ENCODE data around the gene VWA5B1.
"Not testable (repeated sequence)": the region's sequence is repeated elsewhere in the genome, so short reads cannot be mapped to it uniquely, and the experiment has no call there.

Gene VWA5B1, protein sequence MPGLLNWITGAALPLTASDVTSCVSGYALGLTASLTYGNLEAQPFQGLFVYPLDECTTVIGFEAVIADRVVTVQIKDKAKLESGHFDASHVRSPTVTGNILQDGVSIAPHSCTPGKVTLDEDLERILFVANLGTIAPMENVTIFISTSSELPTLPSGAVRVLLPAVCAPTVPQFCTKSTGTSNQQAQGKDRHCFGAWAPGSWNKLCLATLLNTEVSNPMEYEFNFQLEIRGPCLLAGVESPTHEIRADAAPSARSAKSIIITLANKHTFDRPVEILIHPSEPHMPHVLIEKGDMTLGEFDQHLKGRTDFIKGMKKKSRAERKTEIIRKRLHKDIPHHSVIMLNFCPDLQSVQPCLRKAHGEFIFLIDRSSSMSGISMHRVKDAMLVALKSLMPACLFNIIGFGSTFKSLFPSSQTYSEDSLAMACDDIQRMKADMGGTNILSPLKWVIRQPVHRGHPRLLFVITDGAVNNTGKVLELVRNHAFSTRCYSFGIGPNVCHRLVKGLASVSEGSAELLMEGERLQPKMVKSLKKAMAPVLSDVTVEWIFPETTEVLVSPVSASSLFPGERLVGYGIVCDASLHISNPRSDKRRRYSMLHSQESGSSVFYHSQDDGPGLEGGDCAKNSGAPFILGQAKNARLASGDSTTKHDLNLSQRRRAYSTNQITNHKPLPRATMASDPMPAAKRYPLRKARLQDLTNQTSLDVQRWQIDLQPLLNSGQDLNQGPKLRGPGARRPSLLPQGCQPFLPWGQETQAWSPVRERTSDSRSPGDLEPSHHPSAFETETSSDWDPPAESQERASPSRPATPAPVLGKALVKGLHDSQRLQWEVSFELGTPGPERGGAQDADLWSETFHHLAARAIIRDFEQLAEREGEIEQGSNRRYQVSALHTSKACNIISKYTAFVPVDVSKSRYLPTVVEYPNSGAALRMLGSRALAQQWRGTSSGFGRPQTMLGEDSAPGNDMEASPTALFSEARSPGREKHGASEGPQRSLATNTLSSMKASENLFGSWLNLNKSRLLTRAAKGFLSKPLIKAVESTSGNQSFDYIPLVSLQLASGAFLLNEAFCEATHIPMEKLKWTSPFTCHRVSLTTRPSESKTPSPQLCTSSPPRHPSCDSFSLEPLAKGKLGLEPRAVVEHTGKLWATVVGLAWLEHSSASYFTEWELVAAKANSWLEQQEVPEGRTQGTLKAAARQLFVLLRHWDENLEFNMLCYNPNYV

DNA sequence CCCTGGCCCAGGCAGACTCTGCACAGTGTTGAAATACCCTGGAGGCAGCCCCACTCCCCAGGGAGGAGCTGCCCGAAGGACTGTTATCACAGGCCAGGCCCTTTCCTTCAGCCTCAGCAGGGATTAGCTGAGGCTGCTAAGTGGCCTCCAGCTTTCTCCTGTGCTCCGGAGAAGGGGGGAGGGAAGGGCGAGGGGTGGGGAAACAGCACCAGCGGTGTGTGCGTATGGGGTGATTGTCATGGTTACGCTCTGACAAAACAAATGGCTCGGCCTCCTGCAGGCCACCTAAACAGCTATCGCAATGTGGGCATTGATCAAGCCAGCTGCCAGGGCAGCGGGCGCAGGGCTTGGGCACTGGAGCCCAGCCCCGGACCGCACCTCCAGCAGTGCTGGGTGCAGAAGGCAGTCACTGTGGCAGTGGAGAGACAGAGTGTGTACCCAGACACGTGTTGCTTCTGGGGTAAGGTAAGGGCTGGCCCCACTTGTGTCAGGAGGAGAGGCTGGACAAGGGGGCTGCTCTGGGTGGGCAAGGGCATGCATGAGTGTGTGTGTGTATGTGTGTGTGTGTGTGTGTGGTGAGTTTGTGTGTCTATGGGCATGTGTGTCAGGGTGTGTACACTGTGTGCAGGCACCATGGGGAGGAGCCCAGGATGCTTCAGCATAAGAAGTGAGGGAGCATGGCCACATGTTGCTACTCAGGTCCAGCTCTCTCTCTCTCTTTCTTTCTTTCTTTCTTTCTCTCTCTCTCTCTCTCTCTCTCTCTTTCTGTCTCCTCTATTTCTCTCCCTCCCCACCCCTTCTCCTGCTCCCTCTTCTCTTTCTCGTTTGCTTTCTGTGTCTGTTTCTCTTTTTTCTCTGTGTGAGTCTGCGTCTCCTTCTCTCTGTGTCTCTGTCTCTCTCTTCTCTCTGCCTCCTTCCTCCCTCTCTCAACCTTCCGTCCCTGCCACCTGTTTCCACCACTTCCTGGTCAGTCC is at the start of gene VWA5B1:
VWA5B1 (plus strand) TSS at position 252 of the 974 bp plus-strand sequence. CDS start 19,727 bp downstream, outside the sequence.
- DNase-seq: no peak

DNA sequence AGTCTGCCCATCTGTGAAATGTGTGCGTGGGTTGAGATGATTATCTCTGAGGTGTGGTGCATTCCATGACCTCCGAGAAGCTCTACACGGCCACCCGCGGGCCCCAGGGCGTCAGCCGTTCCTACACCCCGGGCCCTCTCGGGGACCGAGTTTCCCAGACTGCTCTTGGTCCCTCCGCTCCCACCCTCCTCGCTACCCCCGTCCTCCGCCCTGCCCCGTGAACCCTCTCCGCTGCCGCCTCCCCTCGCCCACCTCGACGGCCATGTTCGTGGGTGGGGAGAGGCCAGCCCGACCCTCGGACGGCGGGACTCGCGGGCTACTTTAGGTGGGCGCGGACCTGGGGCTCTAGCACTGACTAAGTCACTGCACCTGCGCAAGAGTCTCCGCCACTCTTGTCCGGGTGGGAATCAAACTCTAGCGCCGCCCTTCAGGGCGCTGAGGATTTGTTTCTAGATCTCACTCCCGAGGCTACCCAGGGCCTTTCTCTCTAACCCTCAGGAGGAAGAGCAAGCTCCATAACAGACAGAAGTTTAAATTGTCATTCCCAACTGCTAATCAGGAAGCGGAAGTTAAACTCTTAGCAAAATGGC is 47.7 kb upstream of the VWA5B1 start:
- DNase-seq: no peak

DNA sequence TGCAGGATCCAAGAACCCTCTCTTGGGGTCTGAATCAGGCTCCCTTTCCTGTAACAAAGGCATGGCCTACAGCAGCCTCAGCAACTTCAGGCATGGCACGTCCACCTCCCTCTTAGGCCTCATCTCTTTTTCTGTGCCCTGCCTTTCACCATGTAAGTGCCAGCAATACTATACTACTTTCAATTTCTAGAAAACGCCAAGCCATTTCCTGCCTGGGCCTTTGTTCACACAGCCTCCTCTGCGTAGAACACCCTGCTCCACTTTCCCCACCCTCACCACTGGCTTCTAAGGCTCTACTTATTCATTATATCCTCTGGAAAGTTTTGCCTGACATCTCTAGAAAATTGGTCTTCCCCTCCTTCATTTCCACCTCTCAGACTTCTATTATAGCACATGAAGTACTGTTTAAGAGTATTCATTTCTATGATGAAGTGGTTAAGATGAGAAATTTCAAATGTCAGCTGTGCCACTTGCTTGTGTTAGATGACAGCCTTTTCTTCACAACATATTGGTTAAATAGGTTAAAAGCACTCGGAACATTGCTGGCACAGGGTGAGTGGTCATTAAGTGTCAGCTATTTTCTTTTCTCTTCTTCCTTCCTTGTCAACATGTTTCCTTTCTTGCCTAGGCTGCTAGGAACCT is 41.6 kb upstream of the VWA5B1 start:
- peak; percentile 61 for DNase-seq

DNA sequence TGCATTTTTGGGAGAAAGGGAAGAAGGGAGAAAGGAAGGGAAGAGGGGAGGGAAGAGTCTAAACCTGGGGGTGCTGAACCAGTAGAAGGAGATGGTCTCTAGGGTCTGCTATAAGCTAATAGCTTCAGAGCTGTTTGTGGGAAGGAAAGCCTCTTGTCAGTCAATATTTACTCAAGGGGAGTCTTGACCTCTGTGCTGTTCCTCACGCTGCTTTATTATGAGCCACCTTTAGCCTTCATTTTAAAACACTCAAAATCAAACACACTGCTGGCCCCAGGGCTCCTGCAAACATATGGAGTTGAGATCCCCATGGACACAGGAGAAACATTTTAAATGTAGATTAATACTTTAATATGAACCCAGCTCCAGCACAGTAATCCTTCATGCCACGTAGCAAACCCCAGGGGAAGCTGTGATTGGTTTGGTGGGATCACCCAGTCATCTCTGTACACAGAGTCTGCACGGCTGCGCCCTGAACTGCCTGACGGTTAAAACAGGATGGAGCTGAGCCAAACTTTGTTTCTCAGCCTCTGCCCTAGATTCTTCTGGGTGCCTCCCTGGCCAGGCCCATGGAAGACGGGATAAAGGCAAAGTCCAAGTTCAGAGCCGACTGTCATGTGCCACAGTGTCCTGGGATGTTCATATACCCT is 40.2 kb upstream of the VWA5B1 start:
- DNase-seq: peak; percentile 74

DNA sequence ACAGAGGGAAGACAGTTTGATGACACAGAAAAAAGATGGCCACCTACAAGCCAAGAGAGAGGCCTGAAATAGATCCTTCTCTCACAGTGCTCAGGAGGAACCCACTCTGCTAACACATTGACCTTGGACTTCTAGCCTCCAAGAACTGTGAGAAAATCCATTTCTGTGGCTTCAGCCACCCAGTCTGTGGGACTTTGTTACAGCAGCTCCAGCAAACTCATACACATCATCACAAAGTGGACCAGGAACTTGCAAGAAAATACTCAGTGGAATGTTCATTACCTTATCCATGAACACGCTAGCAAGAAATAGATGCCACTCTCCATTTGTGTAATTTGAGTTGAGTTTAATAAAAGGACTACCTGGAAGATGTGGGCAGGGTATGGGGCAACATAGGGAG is 38.1 kb upstream of the VWA5B1 start:
- DNase-seq: no peak

DNA sequence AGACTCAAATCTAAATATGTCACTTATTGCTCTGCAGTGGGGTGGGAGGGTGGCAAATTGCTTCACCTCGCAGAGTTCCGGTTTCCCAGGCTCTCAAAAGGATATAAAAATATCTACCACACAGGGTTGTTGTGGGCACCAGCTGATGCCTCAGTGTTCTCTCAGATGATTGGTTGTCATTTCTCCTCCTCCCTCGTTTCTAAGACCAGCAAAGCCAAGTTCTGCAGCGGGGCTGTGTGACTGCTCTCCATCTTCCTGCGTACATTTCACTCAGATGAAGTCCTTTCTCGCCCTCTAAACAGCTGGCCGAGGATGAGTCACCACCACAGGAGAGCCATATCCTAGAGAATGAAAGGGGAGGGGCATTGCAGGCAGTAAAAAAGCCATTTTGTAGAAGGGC is 35.0 kb upstream of the VWA5B1 start:
- DNase-seq: no peak

DNA sequence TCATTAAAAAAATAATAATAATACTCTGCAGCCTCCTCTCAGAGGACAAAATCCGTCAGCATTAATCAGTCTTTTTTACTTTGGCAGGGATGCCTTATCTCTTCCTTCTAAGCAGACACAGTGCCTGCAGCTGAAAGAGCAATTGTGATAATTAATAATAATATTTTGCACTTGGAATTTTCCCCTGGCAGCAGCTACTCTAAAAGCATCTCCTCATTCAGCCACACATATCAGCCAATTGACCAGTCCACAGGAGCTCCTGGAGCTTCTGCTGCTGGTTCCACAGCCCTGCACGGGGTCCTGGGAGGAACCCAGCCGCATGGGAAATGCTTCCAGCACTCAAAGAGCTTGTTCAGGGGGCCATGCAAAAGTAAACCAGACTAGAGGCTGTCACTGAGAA is 31.0 kb upstream of the VWA5B1 start:
- no peak for DNase-seq

DNA sequence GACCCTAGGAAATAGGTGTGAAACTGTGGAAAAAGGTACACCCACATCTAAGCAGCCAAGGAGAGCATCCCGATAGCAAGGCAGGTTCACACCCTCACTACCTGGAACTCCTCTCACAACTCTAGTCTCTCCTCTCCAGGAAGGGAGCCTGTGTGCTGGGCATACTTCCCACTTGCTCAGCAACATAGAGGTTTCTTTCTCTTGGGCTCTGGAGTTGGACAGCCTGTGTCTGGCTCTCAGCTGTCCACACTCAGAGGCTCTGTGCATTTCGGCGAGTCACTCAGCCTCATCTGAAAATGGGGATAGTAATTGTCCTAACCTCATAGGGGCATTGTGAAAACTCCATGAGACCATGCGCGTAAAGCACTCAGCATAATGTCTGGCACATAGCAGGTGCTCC is 29.6 kb upstream of the VWA5B1 start:
- no peak for DNase-seq

DNA sequence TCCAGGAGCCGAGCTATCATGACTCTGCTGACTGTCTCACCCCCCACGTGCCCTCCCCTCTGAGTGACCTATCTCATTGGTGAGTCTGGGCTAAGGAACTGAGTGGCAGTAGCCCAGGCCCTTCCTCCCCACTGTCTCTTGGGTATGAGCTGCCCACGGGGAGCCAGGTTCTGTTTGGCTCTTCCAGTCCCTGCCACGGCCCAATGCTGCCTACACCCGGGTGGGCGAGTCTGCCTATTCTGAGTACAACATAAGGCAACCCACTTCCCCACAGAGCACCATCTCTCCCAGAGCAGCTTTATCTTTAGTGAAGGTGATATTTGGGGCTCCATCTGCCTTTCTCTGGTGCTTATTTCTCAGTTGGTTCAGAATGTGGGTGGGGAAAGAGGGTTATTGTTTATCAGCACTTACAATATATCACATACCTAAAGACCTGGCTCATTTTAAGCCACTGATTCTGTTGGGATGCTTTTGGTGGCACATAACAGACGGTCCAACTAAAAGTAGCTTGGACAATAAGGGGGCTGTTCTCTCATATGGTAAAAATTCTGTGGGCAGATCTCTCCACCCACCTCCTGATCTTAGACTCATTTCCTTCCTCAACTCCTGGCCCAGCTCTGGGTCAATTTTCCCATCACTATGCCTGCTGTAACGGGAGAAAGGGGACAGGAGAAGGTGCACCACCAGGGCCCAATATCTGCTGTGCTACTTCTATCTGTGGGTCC is 27.7 kb upstream of the VWA5B1 start:
- DNase-seq: no peak

DNA sequence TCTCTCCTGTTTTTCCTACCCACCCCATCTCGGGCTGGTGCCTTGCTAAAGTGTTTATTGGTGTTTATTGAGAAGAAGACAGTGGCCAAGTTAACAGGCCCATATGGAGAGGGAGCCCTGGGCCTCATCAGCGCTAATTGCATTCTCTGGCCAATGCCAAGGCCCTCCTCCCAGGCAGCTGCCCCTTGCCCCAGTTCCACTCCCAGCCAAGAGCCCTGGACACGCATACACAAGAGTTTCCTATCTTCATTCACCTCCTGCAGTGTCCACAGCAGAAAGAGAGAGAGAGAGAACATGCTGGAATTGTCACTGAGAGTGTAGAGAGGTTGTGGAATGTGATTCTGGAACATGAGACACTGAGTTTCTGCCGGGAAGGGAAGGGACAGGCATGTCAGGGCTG is 25.4 kb upstream of the VWA5B1 start:
- DNase-seq: no peak

DNA sequence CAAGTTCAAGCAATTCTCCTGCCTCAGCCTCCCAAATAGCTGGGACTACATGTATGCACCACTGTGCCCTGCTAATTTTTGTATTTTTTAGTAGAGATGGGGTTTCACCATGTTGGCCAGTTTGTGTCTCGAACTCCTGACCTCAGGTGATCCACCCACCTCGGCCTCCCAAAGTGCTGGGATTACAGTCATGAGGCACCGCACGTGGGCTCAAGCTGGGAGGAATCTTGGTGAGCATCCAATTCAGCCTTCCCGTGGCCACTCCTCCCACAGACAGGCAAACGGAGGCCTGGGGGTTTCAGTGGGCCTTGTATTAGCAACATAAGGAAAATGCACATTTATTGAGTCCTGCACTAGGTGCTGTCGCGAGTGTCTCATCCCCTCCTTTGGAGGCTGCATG is 24.5 kb upstream of the VWA5B1 start:
- no peak for DNase-seq

DNA sequence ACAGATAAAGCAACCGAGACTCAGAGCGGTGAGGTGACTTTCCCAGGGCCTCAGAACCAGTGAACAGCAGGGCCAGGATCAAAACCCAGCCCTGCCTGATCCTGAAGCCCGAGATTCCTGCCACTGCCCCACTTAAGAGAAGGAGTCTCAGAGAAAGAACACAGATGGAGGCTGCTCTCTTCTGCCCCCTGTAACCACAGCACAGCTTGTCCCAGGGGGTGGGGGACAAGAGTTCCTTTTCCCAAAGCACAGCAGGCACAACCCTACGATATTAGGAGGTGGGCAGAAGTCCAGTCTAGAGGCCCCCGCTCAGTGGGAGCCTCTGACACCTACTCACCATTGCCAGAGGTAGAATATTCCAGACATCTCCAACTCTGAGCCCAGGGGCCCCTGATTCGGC is 24.0 kb upstream of the VWA5B1 start:
- DNase-seq: no peak

DNA sequence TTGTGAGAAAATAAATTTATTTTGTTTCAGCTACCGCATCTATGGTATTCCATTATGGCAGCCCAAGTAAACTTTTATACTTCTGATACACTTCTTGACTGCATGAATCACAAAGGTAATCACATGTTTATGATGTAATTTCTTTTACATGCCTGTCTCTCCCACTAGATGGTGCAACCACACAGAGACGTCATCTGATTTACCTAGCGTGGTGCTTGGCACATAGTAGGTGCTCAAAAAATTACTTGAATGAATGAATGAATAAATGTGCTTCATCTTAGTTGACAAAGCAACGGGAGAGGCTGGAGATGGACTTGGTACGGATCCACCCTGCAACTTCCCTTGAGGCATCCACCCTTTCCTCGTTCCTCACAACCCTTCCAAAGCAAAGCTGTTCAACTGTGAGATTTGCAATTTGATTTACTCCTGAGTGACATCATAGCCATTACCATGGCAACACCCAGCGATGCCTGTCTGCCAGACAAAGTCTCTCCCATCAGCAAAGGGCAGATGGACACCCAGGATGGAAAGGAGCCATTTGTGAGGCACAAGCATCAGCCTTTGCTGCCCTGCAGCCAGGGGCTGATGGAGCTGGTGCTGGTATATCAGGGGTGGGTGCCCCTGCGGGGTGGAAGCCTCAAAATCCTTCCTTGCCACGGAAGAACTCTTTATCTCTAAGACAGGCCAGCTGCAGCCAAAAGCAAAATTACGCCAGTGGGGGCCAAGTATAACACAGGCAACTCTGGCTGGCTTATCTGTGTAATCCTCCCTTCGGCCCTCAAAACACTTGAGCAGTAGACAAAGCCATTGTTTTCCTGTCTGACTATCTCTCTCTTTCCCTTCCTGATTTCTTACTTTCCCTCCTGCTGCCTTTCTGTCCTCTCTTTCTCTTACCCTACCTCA is 18.9 kb upstream of the VWA5B1 start:
- no peak for DNase-seq

DNA sequence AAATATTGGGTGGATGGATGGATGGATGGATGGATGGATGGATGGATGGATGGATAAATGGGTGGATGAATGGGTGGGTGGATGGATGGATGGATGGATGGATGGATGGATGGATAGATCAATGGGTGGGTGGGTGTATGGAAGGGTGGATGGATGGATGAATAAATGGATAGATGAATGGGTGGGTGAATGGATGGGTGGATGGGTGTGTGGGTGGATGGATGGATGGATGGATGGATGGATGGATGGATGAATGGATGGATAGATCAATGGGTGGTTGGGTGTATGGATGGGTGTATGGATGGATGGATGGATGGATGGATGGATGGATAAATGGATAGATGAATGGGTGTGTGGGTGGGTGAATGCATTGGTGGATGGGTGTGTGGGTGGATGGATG is 17.0 kb upstream of the VWA5B1 start:
- not testable (repeated sequence) for DNase-seq

DNA sequence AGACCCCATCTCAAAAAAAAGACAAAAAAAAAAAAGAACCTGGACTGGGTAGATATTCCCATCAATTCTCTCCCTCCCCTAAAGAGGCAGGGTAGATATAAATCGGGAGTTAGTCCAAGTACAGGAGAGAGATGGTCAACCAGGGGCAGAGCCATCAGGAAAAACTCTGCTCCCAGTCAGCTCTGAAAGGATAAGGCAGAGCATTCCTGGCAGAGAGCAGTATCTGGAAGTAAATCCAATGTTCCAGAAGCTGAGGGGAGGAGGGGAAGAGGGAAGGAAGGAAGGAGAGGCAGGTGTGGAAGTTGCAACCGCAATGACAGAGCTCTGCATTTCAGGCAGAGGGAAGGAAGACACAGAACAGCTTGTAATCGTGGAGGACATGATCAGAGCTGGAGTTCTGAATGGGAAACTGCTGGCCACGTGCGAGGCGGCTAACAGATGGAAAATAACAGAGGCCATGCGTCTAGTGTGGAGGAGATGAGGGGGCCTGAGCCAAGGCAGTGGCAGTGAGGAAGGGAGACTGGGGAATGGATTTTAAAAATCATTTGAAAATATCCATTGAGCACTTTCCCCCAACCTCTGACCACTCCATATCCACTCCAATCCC is 15.3 kb upstream of the VWA5B1 start:
- DNase-seq: no peak

DNA sequence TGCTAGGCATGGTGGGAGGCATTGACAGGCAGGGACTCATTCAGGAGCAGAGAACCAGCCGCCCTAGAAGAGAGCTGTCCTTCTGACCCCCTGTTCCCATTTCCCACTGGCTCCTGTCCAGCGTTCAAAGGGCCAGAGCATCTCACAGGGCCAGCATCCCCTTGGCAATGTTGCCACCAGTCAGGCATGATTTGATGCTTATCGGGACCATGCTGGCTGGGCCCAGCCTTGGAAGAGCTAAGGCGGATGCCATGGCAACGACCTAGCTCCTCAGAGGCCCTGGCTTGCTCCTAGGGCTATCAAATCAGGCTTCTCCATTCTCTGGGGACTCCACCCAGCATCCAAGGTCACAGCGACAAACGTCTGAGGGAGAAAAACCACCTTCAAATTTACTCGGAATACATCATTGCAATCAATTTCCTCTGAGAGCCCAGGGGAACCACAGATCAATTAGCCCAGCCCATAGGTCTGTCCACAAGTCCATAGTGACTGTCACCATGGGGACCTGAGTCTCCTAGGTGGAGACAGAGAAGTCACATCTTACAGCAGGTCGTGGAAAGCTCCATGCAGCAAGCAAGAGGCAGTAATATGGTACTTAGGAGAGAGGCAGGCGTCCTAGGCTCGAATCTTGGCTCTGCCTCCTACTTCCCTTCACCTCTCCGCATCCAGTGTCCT is 14.1 kb upstream of the VWA5B1 start:
- DNase-seq: no peak

DNA sequence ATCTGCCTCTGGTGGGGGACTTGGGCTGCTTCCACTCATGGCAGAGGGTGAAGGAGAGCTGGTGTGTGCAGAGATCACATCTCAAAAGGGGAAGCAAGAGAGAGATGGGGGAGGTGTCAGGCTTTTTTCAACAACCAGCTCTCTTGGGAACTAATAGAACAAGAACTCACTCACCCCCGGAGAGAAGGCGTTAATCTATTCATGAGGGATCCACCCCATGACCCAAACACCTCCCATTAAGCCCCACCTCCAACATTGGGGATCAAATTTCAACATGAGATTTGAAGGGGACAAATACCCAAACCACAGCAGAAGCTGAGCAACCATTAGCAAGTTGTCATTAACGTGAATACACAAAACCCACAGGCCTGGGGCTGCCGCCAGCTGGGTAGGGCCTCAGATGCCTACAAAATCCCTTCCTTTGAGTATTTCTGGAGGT is 12.0 kb upstream of the VWA5B1 start:
- DNase-seq: no peak

DNA sequence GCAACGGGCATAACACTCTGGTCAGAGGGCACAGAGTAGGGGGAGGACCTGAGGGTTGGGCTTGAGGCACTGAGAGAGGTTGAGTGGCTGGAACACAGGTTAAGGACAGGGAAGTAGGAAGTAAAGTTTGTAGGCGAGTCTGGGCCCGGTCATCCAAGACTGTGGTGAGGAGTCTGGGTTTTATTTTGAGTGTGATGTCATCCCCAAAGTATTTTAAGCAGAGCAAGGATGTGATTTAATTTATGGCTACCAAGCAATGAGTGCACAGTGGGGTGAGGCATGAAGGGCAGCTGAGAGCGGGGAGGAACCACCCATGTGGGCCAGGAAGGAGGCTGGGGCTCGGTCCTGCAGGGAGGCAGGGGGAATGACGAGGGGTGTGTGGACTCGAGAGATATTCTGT is 11.2 kb upstream of the VWA5B1 start:
- DNase-seq: no peak
